NCI-H526 treated with DMSO at 0.1 percent for 48 hours (cell line): Measurements from ENCODE around the gene COPS6.

Source experiments
- DNase-seq: peaks from one replicate; lab custom pipeline; 2025; lab: John Stamatoyannopoulos, UW

The COPS6 gene

GRCh38 chr7:100102950-100103840 lies 14.4 kb downstream of the COPS6 start:
- no peak for DNase-seq

DNA sequence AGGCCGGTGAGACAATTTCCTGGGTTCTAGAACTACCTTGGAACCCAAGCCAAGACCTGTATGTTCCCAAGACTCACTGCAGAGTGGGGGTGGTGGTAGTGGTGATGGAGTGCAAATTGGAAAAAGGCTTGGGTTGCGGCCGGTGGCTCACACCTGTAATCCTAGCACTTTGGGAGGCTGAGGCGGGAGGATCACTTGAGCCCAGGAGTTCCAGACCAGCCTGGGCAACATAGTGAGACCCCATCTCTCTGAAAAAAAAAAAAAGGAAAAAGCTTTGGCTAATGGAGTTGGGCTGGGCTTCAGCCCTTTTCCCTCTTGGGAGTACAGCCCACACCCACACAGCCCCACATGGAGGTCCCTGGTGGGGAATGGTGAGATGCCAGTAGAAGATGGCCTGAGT lies 16.8 kb downstream of the COPS6 start:
- DNase-seq, result no peak

GRCh38 chr7:100106633-100107032 lies 17.9 kb downstream of the COPS6 start:
- DNase-seq, result no peak

DNA sequence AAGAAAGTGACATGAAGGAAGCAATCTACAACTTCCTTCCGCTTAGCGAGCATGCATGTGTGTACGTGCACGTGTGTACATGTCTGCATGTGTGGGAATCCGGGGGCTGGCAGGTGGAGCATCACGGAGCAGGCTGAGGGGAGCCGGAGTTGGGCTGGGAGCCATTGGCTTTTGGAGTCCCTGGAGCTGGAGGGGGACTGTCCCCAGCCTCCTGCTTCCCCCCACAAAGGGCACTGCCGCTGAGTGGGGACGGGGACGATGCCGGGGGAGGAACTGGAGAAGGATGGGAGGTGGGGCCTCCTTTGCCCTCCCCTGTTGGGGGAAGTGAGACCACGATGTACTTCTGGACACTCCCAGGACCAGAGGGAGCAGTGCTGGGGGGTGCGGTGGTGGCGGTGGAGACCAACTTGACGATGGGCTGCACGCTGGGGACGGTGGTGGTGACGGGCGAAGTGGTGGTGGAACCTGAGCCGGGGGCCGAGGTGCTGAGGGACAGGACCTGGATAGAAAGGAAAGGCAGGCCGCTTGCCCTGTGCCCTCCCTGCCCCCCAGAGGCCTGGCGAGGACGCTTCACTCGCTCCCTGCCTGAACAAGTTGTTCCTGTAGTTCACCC lies 18.5 kb downstream of the COPS6 start:
- no peak for DNase-seq

DNA sequence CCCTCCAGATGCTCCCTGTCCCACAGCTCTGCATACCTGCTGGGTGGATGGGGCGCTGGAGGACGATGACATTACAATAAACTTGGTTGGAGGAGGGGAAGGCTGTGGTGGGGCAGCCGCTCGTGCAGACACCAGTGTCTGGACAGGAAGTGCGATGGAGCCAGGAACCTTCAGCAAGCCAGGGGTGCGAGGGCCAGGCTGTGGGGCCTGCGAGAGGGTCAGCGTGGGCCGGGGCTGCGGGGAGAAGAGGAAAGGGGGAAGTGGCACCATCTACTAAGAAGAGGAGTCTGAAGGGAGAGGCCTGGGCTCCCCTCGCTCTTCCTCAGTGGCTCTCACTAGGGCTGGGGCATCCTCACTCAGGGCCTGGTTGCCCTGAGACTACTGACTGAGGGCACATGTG lies 19.1 kb downstream of the COPS6 start:
- no peak for DNase-seq

- no peak for DNase-seq
Observed at GRCh38 chr7:100109521-100110163, 20.9 kb downstream of the COPS6 start.

DNA sequence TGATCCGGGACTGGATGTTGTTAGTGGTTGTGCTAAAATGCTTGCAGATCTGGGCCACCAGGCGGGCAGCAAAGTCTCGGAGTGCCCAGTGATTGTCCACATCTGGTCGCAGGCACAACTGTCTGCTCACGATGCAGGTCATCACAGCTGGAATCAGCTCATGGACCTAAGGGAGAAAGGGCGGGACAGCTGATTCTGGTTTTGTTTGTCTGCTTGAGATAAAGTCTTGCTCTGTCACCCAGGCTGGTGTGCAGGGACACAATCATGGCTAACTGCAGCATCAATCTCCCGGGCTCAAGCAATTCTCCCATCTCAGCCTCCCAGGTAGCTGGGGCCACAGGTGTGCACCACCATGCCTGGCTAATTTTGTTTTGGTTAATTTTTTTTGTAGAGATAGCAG lies 22.4 kb downstream of the COPS6 start:
- DNase-seq, result no peak

GRCh38 chr7:100111914-100112313 lies 23.1 kb downstream of the COPS6 start:
- no peak for DNase-seq

DNA sequence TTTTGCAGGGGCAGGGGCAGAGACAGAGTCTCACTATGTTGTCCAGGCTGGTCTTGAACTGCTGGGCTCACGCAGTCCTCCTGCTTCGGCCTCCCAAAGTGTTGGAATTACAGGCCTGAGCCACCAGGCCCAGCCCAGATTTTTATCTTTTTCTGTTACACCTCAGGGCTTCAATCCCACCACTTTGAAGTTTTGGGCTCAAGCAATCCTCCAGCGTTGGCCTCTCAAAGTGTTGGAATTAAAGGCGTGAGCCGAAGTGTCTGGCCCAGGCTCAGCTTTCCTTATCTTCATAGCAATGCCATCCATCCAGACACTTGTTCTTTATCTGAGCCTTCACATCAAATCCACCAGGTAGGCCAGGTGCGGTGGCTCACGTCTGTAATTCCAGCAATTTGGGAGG lies 26.3 kb downstream of the COPS6 start:
- no peak for DNase-seq

GRCh38 chr7:100118388-100119071 lies 29.8 kb downstream of the COPS6 start:
- peak; percentile 68 for DNase-seq

DNA sequence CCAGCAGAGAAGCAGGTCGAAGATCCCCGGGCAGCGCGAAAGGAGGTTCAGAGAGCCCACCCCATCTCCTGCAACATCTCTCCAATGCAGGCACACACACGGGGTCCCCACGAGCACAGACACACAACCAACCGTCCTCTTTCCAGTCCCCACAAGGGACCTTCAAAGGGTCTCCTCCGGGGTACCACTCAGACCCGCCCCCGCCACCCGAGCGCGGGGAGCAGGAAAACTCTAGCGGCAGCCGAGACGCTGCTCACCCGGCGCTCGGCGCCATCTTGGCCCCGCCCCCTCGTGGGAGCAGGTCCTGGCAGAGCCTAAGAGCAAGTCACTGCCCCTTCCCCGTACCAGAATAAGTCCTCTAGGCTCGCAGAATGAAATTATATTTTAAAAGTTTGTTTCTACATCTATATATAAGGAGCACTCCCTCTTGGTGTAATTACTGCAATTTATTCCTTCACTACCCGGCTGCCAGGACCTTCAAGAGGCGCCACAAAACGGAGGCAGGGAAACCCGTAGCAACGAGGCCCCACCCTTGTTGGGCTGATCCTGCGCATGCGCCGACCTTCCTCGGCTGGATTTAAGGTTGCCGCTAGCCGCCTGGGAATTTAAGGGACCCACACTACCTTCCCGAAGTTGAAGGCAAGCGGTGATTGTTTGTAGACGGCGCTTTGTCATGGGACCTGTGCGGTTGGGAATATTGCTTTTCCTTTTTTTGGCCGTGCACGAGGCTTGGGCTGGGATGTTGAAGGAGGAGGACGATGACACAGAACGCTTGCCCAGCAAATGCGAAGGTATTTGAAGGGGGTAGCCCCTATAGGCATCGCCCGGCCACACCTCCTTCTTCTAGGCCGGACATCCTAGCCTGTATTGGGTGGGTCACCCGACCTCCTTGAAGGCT lies 30.6 kb downstream of the COPS6 start, which contains the start of the genes CNPY4 and TAF6:
Gene CNPY4, plus strand, starts transcription at position 563 of the 898 bp plus-strand sequence. Its CDS starts 111 bp downstream, at position 674.
Gene TAF6, minus strand, starts transcription at position 287 of the 898 bp plus-strand sequence. CDS start 5,149 bp downstream, outside the sequence.
- DNase-seq, result peak; percentile 97

DNA sequence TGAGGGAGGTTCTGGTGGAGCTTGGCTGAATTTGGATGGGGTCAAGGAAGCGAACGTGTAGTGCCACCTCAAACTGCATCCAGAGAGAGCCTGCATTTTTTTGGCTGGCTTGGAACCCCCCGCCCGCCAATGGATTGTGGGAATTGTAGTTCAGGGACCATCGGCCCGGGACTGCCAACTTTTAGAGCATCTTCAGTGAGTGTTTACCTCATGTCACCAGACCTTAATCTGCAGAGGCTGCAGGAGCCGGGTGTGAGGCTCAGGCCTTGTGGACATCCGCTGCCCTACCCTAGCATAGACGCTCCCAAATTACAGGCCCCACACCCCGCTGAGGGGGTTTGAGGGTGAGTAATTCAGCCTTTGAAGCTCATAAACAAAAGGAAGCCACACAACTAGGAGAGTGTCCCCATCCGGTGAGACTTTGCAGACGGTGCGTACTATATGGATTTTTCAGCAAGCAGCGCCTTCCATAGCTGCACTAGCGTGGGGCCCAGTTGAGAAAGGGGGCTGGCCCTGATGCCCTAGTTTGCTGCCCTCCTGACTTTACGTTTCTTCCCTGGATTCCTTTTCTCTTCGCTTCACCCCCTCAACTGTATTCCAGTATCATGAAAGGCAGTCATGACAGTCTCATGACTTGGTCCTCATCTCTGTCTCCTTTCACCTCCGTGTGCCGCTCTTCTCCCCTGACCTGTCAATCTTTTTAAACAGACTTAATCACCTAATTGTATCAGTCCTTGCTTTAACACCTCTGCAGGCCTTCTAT lies 31.4 kb downstream of the COPS6 start:
- peak; percentile 65 for DNase-seq

DNA sequence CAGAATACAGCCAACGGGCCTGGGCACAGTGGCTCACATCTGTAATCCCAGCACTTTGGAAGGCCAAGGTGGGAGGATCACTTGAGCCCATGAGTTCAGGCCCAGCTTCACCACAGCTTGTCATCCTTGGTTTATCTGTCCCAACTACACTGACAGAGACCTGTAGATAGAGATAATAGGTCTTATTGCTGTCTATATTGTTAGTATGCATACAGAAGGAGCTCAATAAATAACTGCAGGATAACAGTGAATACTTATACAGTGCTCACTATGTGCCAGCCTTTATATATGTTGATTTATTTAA lies 31.9 kb downstream of the COPS6 start:
- no peak for DNase-seq

DNA sequence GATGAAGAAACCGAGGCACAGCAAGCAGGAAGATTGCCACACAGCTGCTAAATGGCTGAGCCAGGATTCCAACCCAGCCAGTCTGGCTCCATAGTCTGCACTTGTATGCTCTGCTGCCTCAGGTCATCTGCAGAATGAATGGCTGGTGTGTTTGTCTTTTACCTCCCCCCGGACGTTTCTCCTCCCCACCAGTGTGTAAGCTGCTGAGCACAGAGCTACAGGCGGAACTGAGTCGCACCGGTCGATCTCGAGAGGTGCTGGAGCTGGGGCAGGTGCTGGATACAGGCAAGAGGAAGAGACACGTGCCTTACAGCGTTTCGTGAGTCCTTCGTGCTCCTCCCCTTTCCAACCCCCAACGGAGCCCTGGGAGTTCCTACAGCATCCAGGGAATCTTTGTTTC lies 33.3 kb downstream of the COPS6 start:
- DNase-seq, result peak; percentile 72

- no peak for DNase-seq
Observed at GRCh38 chr7:100122568-100122967, 33.8 kb downstream of the COPS6 start.

DNA sequence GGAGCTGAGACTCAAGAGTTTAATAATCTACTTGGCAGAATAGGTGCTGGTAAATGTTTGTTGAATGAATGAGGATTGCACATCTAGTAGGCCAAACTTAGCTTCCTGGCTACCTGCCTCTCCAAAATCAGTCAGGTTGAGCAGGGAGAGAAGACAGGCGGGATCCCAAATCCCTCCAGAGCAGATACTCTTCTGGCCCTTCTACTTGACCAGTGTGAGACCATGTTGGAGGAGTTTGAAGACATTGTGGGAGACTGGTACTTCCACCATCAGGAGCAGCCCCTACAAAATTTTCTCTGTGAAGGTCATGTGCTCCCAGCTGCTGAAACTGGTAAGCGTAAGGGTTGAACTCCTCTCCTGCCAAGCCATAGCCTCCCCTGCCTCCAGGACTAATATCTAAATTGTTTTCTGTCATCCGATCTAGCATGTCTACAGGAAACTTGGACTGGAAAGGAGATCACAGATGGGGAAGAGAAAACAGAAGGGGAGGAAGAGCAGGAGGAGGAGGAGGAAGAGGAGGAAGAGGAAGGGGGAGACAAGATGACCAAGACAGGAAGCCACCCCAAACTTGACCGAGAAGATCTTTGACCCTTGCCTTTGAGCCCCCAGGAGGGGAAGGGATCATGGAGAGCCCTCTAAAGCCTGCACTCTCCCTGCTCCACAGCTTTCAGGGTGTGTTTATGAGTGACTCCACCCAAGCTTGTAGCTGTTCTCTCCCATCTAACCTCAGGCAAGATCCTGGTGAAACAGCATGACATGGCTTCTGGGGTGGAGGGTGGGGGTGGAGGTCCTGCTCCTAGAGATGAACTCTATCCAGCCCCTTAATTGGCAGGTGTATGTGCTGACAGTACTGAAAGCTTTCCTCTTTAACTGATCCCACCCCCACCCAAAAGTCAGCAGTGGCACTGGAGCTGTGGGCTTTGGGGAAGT lies 35.8 kb downstream of the COPS6 start:
- no peak for DNase-seq

- DNase-seq, result no peak
Observed at GRCh38 chr7:100126239-100126930, 37.6 kb downstream of the COPS6 start.

DNA sequence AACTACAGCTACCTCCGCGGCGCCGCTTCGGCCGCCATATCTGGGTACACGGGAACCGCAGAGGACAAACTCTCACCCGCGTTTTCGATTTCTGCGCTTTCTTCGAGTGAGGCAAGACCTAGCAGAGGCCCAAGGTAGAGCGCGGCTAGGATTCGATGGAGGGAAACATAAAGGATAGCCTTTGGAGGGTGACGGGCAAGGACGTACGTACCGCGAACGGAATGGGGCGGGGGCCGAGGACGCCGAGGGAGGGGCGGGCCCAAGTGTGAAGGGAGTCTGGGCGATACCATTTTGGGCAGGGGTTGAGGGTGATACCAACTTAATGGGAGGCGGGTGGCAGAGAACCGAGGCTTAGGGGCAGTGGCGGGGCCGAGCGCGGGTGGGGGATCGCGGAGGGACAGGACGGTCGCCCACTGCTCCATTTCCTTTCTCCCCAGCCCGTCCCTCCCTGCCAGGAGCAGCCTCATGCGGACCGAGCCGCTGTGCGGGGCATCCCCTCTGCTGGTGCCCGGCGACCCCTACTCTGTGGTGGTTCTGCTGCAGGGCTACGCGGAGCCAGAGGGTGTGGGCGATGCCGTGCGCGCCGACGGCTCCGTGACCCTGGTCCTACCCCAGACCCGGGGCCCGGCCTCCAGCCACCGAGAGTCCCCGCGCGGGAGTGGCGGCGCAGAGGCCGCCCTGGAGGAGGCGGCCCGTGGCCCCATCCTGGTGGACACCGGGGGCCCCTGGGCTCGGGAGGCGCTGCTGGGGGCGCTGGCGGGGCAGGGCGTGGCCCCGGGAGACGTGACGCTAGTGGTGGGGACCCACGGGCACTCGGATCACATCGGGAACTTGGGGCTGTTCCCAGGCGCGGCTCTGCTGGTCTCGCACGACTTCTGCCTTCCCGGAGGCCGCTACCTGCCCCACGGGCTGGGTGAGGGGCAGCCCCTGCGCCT lies 38.4 kb downstream of the COPS6 start, which contains the start of gene MBLAC1:
Gene MBLAC1, plus strand, starts transcription at position 37 of the 935 bp plus-strand sequence. Its CDS starts 429 bp downstream, at position 466.
- DNase-seq, result peak; percentile 87
